ENCODE measurements around the gene PRRT1B. TPM values are rescaled to one million over a fixed set of nuclear protein-coding genes. Genes with fewer than 3 reads are reported as not detected.

Gene PRRT1B
- total and polyA plus RNA-seq, 2 donors from 2014 or later: 1.0 TPM; not detected in 1

DNA sequence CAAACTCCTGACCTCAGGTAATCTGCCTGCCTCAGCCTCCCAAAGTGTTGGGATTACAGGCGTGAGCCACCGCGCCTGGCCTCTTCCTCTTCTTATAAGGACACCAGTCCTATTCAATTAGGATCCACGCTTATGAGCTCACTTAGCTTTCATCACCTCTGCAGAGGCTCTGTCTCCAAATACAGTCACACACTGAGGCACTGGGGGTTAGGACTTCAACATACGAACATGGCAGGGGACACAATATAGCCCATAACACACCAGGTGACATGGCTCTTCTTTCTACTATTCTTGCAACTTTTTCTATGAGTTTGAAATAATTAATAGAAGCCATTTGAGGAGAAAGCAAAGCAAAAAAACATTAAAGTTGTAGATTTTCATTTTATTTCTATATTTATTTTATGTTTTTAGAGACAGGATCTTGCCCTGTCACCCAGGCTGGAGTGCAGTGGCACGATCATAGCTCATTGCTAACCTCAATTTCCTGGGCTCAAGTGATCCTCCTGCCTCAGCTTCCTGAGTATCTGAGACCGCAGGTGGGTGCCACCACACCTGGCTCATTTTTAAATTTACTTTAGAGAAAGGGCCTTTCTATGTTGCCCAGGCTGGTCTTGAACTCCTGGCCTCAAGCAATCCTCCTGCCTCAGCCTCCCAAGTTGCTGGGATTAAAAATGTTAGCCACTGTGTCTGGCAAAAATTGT lies 6.0 kb upstream of the PRRT1B start:
- no peak overlapping the region for H3K4me3 ChIP-seq (ENCODE audit: low read length in 3 of 3)
- TF ChIP-seq, protein P1, sequence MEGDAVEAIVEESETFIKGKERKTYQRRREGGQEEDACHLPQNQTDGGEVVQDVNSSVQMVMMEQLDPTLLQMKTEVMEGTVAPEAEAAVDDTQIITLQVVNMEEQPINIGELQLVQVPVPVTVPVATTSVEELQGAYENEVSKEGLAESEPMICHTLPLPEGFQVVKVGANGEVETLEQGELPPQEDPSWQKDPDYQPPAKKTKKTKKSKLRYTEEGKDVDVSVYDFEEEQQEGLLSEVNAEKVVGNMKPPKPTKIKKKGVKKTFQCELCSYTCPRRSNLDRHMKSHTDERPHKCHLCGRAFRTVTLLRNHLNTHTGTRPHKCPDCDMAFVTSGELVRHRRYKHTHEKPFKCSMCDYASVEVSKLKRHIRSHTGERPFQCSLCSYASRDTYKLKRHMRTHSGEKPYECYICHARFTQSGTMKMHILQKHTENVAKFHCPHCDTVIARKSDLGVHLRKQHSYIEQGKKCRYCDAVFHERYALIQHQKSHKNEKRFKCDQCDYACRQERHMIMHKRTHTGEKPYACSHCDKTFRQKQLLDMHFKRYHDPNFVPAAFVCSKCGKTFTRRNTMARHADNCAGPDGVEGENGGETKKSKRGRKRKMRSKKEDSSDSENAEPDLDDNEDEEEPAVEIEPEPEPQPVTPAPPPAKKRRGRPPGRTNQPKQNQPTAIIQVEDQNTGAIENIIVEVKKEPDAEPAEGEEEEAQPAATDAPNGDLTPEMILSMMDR (IDR thresholded peaks at IDR 0.05; ENCODE audit: borderline replicate concordance, extremely low read depth, insufficient read depth): no peak
- no peak overlapping the region for H3K27ac ChIP-seq (ENCODE audit: low read depth in 2 of 2, low read length in 2 of 2)
- H3K9ac ChIP-seq (ENCODE audit: low read length in 3 of 3): no peak overlapping the region
- H3K36me3 ChIP-seq (ENCODE audit: control insufficient read depth in 2 of 3, insufficient read depth in 3 of 3, low read length in 3 of 3): no peaks in the 10 kb centered on the region
- H3K4me1 ChIP-seq (ENCODE audit: control insufficient read depth in 2 of 3, insufficient read depth in 2 of 3, low read depth in 1 of 3, low read length in 3 of 3): no peaks in the 10 kb centered on the region
- intact Hi-C loops (cut with DNase I): no loop called here
- FAIRE-seq (no peak), DNase-seq (no peak)
- H3K27me3 ChIP-seq (ENCODE audit: control insufficient read depth, insufficient read depth, low read length): no peaks in the 10 kb centered on the region
- H3K9me3 ChIP-seq (ENCODE audit: control insufficient read depth in 2 of 3, insufficient read depth in 1 of 3, low read length in 3 of 3): peaks cover 0 to 8% (median 0%) of the 10 kb centered on the region in 3 donors

DNA sequence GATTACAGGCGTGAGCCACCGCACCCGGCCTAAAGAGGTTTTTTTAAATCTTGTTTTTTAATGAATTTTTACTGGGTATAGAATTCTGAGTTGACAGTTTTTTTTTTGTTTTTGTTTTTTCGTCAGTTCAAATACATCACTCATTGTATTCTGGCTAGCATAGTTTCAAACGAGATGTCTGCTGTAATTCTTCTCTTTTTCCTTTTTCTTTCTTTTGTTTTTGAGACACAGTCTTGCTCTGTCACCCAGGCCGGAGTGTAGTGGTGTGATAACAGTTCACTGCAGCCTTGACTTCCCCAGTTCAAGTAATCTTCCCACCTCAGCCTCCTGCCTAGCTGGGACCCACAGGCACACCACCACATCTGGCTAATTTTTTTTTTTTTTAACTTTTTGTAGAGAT lies 2.2 kb upstream of the PRRT1B start:
- intact Hi-C loops (cut with DNase I): no loop called here
- DNase-seq: no peak
- no peak overlapping the region for H3K4me3 ChIP-seq (ENCODE audit: low read length in 3 of 3)
- H3K9ac ChIP-seq (ENCODE audit: low read length in 3 of 3): no peak overlapping the region
- no peak overlapping the region for H3K27ac ChIP-seq (ENCODE audit: low read depth in 2 of 2, low read length in 2 of 2)
- peaks cover 0 to 2% (median 0%) of the 10 kb centered on the region in 3 donors for H3K4me1 ChIP-seq (ENCODE audit: control insufficient read depth in 2 of 3, insufficient read depth in 2 of 3, low read depth in 1 of 3, low read length in 3 of 3)
- no peak for FAIRE-seq
- H3K9me3 ChIP-seq (ENCODE audit: control insufficient read depth in 2 of 3, insufficient read depth in 1 of 3, low read length in 3 of 3): peaks cover 0 to 8% (median 0%) of the 10 kb centered on the region in 3 donors
- peaks cover 2% of the 10 kb centered on the region for H3K27me3 ChIP-seq (ENCODE audit: control insufficient read depth, insufficient read depth, low read length)
- no peaks in the 10 kb centered on the region for H3K36me3 ChIP-seq (ENCODE audit: control insufficient read depth in 2 of 3, insufficient read depth in 3 of 3, low read length in 3 of 3)
- TF ChIP-seq, protein P1 (IDR thresholded peaks at IDR 0.05; ENCODE audit: borderline replicate concordance, extremely low read depth, insufficient read depth): no peak

DNA sequence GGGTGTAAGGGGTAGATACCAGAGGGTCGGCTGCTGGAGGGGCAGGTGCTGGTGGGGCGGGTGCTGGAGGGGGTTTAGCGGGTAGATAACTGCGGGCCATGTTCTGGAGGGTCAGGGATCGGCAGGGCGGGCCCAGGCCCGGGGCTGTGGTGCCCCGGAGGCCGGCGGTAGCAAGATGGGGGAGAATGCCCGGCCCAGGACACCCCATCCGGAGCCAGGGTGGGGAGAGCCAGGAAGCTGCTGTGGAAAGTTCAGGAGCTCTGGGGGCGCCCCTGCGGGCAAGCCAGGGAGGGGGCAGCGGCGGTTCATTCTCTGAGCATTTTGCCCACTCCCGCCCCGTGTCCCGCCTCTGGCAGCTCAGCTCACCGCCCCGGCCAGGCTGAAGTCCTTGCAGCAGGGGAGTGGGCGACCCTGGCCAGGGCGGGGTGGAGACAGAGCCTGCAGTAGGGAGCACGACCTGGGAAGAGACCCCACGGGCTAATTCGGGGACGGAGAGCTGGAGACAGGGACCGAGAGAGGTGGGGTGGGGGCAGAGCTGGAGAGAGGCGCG lies 538 bp downstream of the PRRT1B start:
- H3K36me3 ChIP-seq (ENCODE audit: control insufficient read depth in 2 of 3, insufficient read depth in 3 of 3, low read length in 3 of 3): no peaks in the 10 kb centered on the region
- no peak overlapping the region for H3K27ac ChIP-seq (ENCODE audit: low read depth in 2 of 2, low read length in 2 of 2)
- DNase-seq (peak in 4 of 5 donors; percentile 41 to 80 (median 49)), FAIRE-seq (no peak)
- TF ChIP-seq, protein P1 (IDR thresholded peaks at IDR 0.05; ENCODE audit: borderline replicate concordance, extremely low read depth, insufficient read depth): no peak
- no peak overlapping the region for H3K4me3 ChIP-seq (ENCODE audit: low read length in 3 of 3)
- H3K4me1 ChIP-seq (ENCODE audit: control insufficient read depth in 2 of 3, insufficient read depth in 2 of 3, low read depth in 1 of 3, low read length in 3 of 3): peaks cover 0 to 2% (median 0%) of the 10 kb centered on the region in 3 donors
- intact Hi-C loops (cut with DNase I): no loop called here
- peaks cover 2% of the 10 kb centered on the region for H3K27me3 ChIP-seq (ENCODE audit: control insufficient read depth, insufficient read depth, low read length)
- H3K9me3 ChIP-seq (ENCODE audit: control insufficient read depth in 2 of 3, insufficient read depth in 1 of 3, low read length in 3 of 3): peaks cover 0 to 8% (median 0%) of the 10 kb centered on the region in 3 donors
- H3K9ac ChIP-seq (ENCODE audit: low read length in 3 of 3): no peak overlapping the region

Measured in kidney (tissue), 14 donors.